Common myeloid progenitor, CD34-positive (primary cell): Measurements from ENCODE around the gene TAC3. TPM values are rescaled to one million over a fixed set of nuclear protein-coding genes. Genes with fewer than 3 reads are reported as not detected.
"Not testable (repeated sequence)": the region's sequence is repeated elsewhere in the genome, so short reads cannot be mapped to it uniquely, and the experiment has no call there.

Source experiments
- CTCF ChIA-PET: fragments of 350-600 bp; sonication (Branson Sonifier 250); formaldehyde crosslinking; loops from one replicate; lab custom pipeline; 2021; ENCODE audit warnings: antibody characterized with exemption; lab: Charles Lee
- POLR2A ChIA-PET: fragments of 350-600 bp; sonication (Branson Sonifier 250); formaldehyde crosslinking; loops from one replicate; lab custom pipeline; 2021; ENCODE audit warnings: antibody characterized with exemption; lab: Charles Lee
- DNase-seq, 3 donors: peaks; one replicate each; pipeline versions ENCODE4 v3.0.0 to v3.0.0-alpha.2; 2013
- H3K27ac ChIP-seq, 2 experiments: 1 replicate in 1 of 2; 2 replicates in 1 of 2; pipeline ENCODE4 v1.7.0; 2013; ENCODE audit warnings: inconsistent platforms in 2 of 2, low read length in 2 of 2, mild to moderate bottlenecking in 2 of 2, low read depth in 1 of 2, moderate library complexity in 1 of 2; ENCODE audit not compliant: severe bottlenecking in 2 of 2, insufficient read depth in 1 of 2, poor library complexity in 1 of 2
- H3K27me3 ChIP-seq, 5 experiments: replicated peaks in 2 of 5; 1 replicate in 3 of 5; 2 replicates in 2 of 5; pipeline versions ENCODE4 v1.6.1 to v1.7.0; 2013; ENCODE audit warnings: low read length in 4 of 5, mild to moderate bottlenecking in 2 of 5, moderate library complexity in 2 of 5, inconsistent platforms in 1 of 5; ENCODE audit not compliant: insufficient read depth in 5 of 5, control insufficient read depth in 4 of 5
- H3K36me3 ChIP-seq, 4 experiments: 1 replicate in 2 of 4; 2 replicates in 2 of 4; pipeline versions ENCODE4 v1.6.1 to v1.7.0; 2013; ENCODE audit warnings: low read length in 3 of 4, control low read depth in 1 of 4, mild to moderate bottlenecking in 1 of 4; ENCODE audit not compliant: control insufficient read depth in 4 of 4, insufficient read depth in 4 of 4
- H3K4me1 ChIP-seq, 4 experiments: 1 replicate in 3 of 4; 2 replicates in 1 of 4; pipeline versions ENCODE4 v1.6.1 to v1.7.1; 2013; ENCODE audit warnings: low read length in 3 of 4, mild to moderate bottlenecking in 3 of 4, control low read depth in 1 of 4, inconsistent platforms in 1 of 4, moderate library complexity in 1 of 4; ENCODE audit not compliant: control insufficient read depth in 4 of 4, insufficient read depth in 4 of 4; ENCODE audit errors: control extremely low read depth in 1 of 4
- H3K4me3 ChIP-seq, 7 experiments: 1 replicate in 4 of 7; 2 replicates in 3 of 7; pipeline versions ENCODE4 v1.5.1 to v1.7.0; 2013; ENCODE audit warnings: mild to moderate bottlenecking in 7 of 7, low read length in 6 of 7, moderate library complexity in 6 of 7, inconsistent platforms in 2 of 7, low read depth in 2 of 7, control low read depth in 1 of 7; ENCODE audit not compliant: insufficient read depth in 4 of 7, control insufficient read depth in 1 of 7; ENCODE audit errors: extremely low read depth in 1 of 7
- H3K9me3 ChIP-seq, 5 experiments: 1 replicate in 4 of 5; 2 replicates in 1 of 5; pipeline versions ENCODE4 v1.6.1 to v1.7.1; 2013; ENCODE audit warnings: low read length in 4 of 5, mild to moderate bottlenecking in 2 of 5, inconsistent platforms in 1 of 5, low read depth in 1 of 5, moderate library complexity in 1 of 5; ENCODE audit not compliant: control insufficient read depth in 4 of 5, insufficient read depth in 2 of 5; ENCODE audit errors: control extremely low read depth in 1 of 5
- WGBS: methylation state at CpG from one replicate; pipeline ENCODE4 v1.1.5; 2013; ENCODE audit not compliant: insufficient coverage; 5-methylcytosine and 5-hydroxymethylcytosine counted together
- polyA plus RNA-seq: library from polyadenylated mRNA; unstranded; fragments of 120-200 nt; gene quantifications from one replicate; pipeline ENCODE4 v1.2.1, GENCODE V29; 2013

TAC3 gene
- polyA plus RNA-seq: not detected

DNA sequence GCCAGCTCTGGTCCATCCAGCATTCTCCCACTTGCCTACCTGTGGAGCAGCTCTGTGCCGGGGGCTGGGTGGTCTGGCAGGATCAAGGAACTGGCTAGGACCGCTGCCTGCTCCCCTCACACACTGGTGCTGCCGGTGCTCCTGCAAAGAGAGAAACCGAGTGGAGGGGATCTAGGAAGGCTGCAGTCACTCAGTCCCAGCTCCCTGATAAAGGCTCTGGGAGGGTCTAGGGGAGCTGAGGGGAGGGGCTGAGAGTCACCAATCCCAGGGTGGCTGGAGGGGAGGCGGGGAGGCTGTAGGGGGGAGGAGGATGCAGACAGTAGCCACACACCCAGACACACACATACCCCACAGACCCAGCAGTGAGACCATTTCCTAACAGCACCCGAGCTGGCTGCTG, at the start of gene TAC3:
TAC3 (minus strand) TSS at position 182 of the 400 bp plus-strand sequence. CDS start 732 bp downstream, outside the sequence.
- H3K4me1 ChIP-seq: no peaks in the 10 kb centered on the region
- H3K36me3 ChIP-seq: no peaks in the 10 kb centered on the region
- WGBS: 100% methylated on average over 3 of the region's 6 CpGs
- no peaks in the 10 kb centered on the region for H3K9me3 ChIP-seq
- H3K4me3 ChIP-seq: no peak within 1 kb of the TSS
- peaks cover 0 to 8% (median 0%) of the 10 kb centered on the region in 5 experiments for H3K27me3 ChIP-seq
- ChIA-PET CTCF (interaction anchor here (0.6 to 4.5 kb wide), 16 partner anchors 8 to 176 kb away, joined by 3 to 28 read pairs (median 4); partner anchors contain the start of genes MYO1A and ZBTB39), POLR2A (interaction anchor here (0.7 kb wide), 1 partner anchor 15 kb away, joined by 3 read pairs; no protein-coding TSS in a partner anchor)
- no peak for DNase-seq
- no peak within 1 kb of the TSS for H3K27ac ChIP-seq

DNA sequence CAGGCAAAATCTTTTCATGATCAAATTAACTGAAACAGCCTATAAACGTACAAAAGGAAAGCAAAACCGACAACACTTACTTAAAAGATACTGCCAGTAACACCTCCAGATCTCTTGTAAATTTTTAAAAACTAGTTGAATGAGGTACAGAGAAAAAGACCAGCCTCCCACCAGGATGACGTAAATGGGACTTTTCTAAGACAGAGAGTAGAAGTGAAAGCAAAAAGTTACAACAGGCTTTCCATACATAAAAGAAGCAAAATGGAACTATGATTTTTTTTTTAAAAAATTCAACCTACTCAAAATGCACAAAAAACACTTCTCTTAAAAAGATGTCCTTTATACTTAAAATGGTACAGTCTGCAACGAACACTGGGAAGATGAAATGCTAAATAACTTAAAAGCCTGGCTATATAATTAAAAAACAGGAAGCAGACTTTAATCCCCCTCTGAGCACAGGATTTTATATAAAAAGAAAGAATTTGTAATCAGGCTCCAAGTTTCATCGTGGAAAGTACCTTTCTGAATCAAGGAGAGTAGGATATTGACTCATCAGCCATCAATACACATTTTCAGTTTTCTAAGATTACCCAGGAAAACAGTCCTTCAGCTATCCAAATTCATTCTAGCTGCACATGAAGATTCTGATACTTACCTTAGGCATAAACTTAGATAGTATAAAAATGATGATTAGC, 47.8 kb upstream of the TAC3 start:
- WGBS: no CpG with 5 or more reads among the region's 5 CpGs
- peak in 2 of 3 donors; percentile 56 to 74 for DNase-seq
- H3K4me3 ChIP-seq: peak overlapping the region in 1 of 7 experiments; percentile 34
- peaks cover 10 to 47% (median 22%) of the 10 kb centered on the region in 4 experiments for H3K36me3 ChIP-seq
- ChIA-PET POLR2A (no interaction called here), CTCF (interaction anchor here (1.6 to 29.8 kb wide), 10 partner anchors 9 to 309 kb away, joined by 4 to 835 read pairs (median 11); partner anchors contain the start of genes NAB2, STAT6, TAC3 and ZBTB39)
- H3K9me3 ChIP-seq: no peaks in the 10 kb centered on the region
- H3K27me3 ChIP-seq: no peaks in the 10 kb centered on the region
- peak overlapping the region; percentile 27 to 29 for H3K27ac ChIP-seq
- peaks cover 0 to 9% (median 0%) of the 10 kb centered on the region in 4 experiments for H3K4me1 ChIP-seq

DNA sequence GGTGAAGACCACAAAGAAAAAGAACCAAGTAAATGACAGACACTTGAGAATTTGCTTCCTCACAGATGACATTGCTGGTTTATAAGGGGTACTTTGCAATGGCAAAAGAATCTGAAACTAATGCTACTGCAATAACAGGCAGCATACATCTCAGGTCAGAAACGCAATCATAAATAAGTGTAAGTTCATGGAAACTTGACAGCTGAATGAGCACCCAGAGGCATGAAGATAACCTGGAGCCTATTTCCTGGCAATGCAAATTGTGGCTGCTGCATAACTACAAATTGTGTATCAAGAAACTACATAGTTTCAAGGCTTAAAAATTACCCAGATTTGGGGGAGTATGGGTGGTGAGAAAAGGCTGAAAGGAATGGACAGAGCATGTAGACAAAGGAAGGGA, 42.1 kb upstream of the TAC3 start:
- H3K9me3 ChIP-seq: no peaks in the 10 kb centered on the region
- H3K27ac ChIP-seq: peak overlapping the region in 1 of 2 experiments; percentile 1
- peaks cover 15 to 53% (median 34%) of the 10 kb centered on the region in 4 experiments for H3K36me3 ChIP-seq
- H3K27me3 ChIP-seq: no peaks in the 10 kb centered on the region
- POLR2A ChIA-PET: no interaction called here
- no peak for DNase-seq
- no peak overlapping the region for H3K4me3 ChIP-seq
- CTCF ChIA-PET: interaction anchor here (0.9 to 29.8 kb wide), 12 partner anchors 10 to 296 kb away, joined by 3 to 835 read pairs (median 12); partner anchors contain the start of genes HSD17B6, MYO1A, NAB2 and STAT6
- 100% methylated on average over 1 of the region's 1 CpG for WGBS
- no peaks in the 10 kb centered on the region for H3K4me1 ChIP-seq

DNA sequence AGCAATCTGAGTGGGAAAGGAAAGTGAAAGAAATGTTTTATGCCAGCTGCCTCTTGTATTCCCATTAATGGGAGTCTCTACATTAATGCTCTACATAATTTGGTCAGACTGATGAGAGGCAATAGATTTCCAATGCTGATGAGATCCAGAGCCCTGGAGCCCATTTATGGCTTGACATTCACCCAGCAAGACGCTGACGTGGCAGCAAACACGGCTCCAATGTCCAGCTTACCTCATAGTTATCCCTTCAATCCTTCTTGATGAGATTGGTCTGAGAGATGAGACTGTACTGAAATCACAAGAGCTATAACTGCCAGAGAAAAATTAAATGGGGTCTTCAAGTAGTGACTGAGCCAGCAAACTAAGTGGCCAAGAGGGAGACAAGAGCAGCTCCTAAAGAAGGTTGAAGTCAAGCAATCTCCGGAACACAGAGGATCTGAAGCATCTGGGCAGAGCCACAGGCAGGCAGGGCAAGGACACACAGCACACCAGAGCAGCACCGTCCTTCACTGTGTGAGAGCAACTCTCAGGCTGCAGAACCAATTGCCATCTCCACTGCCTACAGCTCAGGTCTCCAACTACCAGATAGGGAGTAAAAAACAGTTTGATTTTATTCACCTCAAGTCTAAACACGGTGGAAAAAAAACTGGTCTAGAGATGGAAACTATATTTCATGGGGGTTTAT, 40.9 kb upstream of the TAC3 start:
- H3K4me1 ChIP-seq: no peaks in the 10 kb centered on the region
- ChIA-PET CTCF (interaction anchor here (0.7 to 29.8 kb wide), 10 partner anchors 8 to 55 kb away, joined by 3 to 835 read pairs (median 8); partner anchors contain the start of genes MYO1A, NAB2, NEMP1 and STAT6), POLR2A (no interaction called here)
- no peaks in the 10 kb centered on the region for H3K9me3 ChIP-seq
- H3K36me3 ChIP-seq: peaks cover 15 to 46% (median 30%) of the 10 kb centered on the region in 4 experiments
- H3K27me3 ChIP-seq: no peaks in the 10 kb centered on the region
- no peak for DNase-seq
- WGBS: 87% methylated on average over 5 of the region's 6 CpGs
- no peak overlapping the region for H3K27ac ChIP-seq
- H3K4me3 ChIP-seq: no peak overlapping the region

DNA sequence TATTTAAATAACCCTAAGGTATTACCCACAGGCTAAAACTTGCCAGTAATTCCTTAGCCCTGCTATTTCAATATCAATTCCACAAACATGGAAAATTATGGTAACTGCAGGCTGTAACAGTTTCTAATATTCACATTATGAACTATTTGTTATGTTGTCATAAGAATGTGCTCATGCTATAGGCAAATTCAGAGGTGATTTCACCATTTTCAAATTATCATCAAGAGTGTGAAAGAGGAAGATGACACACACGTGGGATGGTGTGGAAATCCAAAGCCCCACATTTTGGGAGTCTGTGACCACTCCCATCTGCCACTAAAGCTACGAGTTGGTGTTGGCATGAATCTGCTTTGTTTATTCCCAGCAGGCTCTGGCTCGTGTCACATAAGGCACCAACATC, 39.5 kb upstream of the TAC3 start:
- Histone ChIP-seq H3K4me3 (no peak overlapping the region), H3K36me3 (peaks cover 15 to 45% (median 30%) of the 10 kb centered on the region in 4 experiments), H3K27me3 (no peaks in the 10 kb centered on the region), H3K27ac (no peak overlapping the region), H3K4me1 (no peaks in the 10 kb centered on the region), H3K9me3 (no peaks in the 10 kb centered on the region)
- WGBS: 89% methylated on average over 3 of the region's 3 CpGs
- no peak for DNase-seq
- ChIA-PET POLR2A (no interaction called here), CTCF (interaction anchor here (1.5 to 8.1 kb wide), 2 partner anchors 17 to 50 kb away, joined by 3 to 56 read pairs; no protein-coding TSS in a partner anchor)

DNA sequence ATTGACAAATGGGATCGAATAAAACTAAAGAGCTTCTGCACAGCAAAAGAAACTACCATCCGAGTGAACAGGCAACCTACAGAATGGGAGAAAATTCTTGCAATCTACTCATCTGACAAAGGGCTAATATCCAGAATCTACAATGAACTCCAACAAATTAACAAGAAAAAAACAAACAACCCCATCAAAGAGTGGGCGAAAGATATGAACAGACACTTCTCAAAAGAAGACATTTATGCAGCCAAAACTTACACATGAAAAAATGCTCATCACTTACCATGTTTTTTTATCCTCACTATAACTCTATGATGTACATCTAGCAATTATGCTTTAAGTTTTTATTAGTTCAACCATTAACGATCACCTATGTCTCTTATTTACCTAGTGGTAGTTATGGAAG, 37.6 kb upstream of the TAC3 start:
- H3K4me3 ChIP-seq, H3K4me1 ChIP-seq, CTCF ChIA-PET, H3K27me3 ChIP-seq, H3K9me3 ChIP-seq, POLR2A ChIA-PET, DNase-seq, H3K27ac ChIP-seq: not testable (repeated sequence)
- peaks cover 5 to 26% (median 19%) of the 10 kb centered on the region in 4 experiments for H3K36me3 ChIP-seq
- WGBS: 100% methylated on average over 2 of the region's 4 CpGs
